ENCODE data around the gene VAV2. TPM values are rescaled to one million over a fixed set of nuclear protein-coding genes. Genes with fewer than 3 reads are reported as not detected.

The VAV2 gene
- total RNA-seq, 2 experiments from 2014 or later, result 5.1 to 5.5 TPM

GRCh38 chr9:133786907-133787753 lies 205.0 kb downstream of the VAV2 start:
- H3K27me3 Mint-ChIP-seq, result no peaks in the 10 kb centered on the region
- no peak for DNase-seq
- peaks cover 13% of the 10 kb centered on the region for H3K4me1 Mint-ChIP-seq
- no peak overlapping the region for H3K27ac Mint-ChIP-seq
- H3K4me3 Mint-ChIP-seq, result no peak overlapping the region
- CTCF ChIA-PET, result interaction anchor here (1.1 to 1.2 kb wide), 2 partner anchors 206 to 208 kb away, joined by 4 to 5 read pairs; no protein-coding TSS in a partner anchor
- no peaks in the 10 kb centered on the region for H3K9me3 Mint-ChIP-seq (ENCODE audit: low read depth)
- ATAC-seq, result no peak
- H3K36me3 Mint-ChIP-seq, result no peaks in the 10 kb centered on the region

- Mint-ChIP-seq H3K27me3 (no peaks in the 10 kb centered on the region), H3K27ac (no peak overlapping the region), H3K9me3 (ENCODE audit: low read depth) (no peaks in the 10 kb centered on the region), H3K4me3 (no peak overlapping the region), H3K4me1 (peaks cover 13% of the 10 kb centered on the region), H3K36me3 (no peaks in the 10 kb centered on the region)
- CTCF ChIA-PET, result interaction anchor here (1.2 kb wide), 1 partner anchor 207 kb away, joined by 5 read pairs; no protein-coding TSS in a partner anchor
- DNase-seq (no peak), ATAC-seq (no peak)
Measured at GRCh38 chr9:133786371-133786753, 205.8 kb downstream of the VAV2 start.

GRCh38 chr9:133785753-133786370 lies 206.3 kb downstream of the VAV2 start:
- DNase-seq (no peak), ATAC-seq (no peak)
- H3K4me1 Mint-ChIP-seq, result peaks cover 13% of the 10 kb centered on the region
- H3K36me3 Mint-ChIP-seq, result no peaks in the 10 kb centered on the region
- no peak overlapping the region for H3K27ac Mint-ChIP-seq
- CTCF ChIA-PET, result interaction anchor here (1.2 kb wide), 1 partner anchor 208 kb away, joined by 5 read pairs; no protein-coding TSS in a partner anchor
- no peaks in the 10 kb centered on the region for H3K9me3 Mint-ChIP-seq (ENCODE audit: low read depth)
- H3K27me3 Mint-ChIP-seq, result no peaks in the 10 kb centered on the region
- no peak overlapping the region for H3K4me3 Mint-ChIP-seq

GRCh38 chr9:133784731-133785561 lies 207.2 kb downstream of the VAV2 start:
- Mint-ChIP-seq H3K9me3 (ENCODE audit: low read depth) (no peaks in the 10 kb centered on the region), H3K4me3 (no peak overlapping the region), H3K4me1 (peaks cover 13% of the 10 kb centered on the region), H3K27ac (no peak overlapping the region), H3K36me3 (no peaks in the 10 kb centered on the region), H3K27me3 (no peaks in the 10 kb centered on the region)
- CTCF ChIA-PET, result interaction anchor here (1.5 kb wide), 2 partner anchors 26 to 210 kb away, joined by 3 to 10 read pairs; no protein-coding TSS in a partner anchor
- ATAC-seq (no peak), DNase-seq (no peak)

GRCh38 chr9:133783331-133783731 lies 208.8 kb downstream of the VAV2 start:
- H3K9me3 Mint-ChIP-seq (ENCODE audit: low read depth), result no peaks in the 10 kb centered on the region
- no peak for ATAC-seq

GRCh38 chr9:133782157-133783130 lies 209.7 kb downstream of the VAV2 start:
- Mint-ChIP-seq H3K4me1 (peaks cover 13% of the 10 kb centered on the region), H3K9me3 (ENCODE audit: low read depth) (no peaks in the 10 kb centered on the region), H3K36me3 (no peaks in the 10 kb centered on the region), H3K27me3 (no peaks in the 10 kb centered on the region), H3K4me3 (no peak overlapping the region), H3K27ac (no peak overlapping the region)
- CTCF ChIA-PET, result interaction anchor here (0.6 to 3.9 kb wide), 34 partner anchors 7 to 408 kb away, joined by 3 to 109 read pairs (median 3); partner anchors contain the start of gene FAM163B
- ATAC-seq, result peak; percentile 66
- DNase-seq, result peak; percentile 75

More at GRCh38 chr9:133783331-133783731, 208.8 kb downstream of the VAV2 start:
- no peak overlapping the region for H3K27ac Mint-ChIP-seq
- no peaks in the 10 kb centered on the region for H3K27me3 Mint-ChIP-seq
- no peaks in the 10 kb centered on the region for H3K36me3 Mint-ChIP-seq
- H3K4me3 Mint-ChIP-seq, result no peak overlapping the region
- H3K4me1 Mint-ChIP-seq, result peaks cover 13% of the 10 kb centered on the region
- no peak for DNase-seq
- CTCF ChIA-PET, result interaction anchor here (1.0 to 3.9 kb wide), 10 partner anchors 10 to 409 kb away, joined by 3 to 109 read pairs (median 4); no protein-coding TSS in a partner anchor

GRCh38 chr9:133781828-133782135 lies 210.3 kb downstream of the VAV2 start:
- Mint-ChIP-seq H3K27me3 (no peaks in the 10 kb centered on the region), H3K4me3 (no peak overlapping the region)

GRCh38 chr9:133780962-133781827 lies 210.9 kb downstream of the VAV2 start:
- Mint-ChIP-seq H3K36me3 (no peaks in the 10 kb centered on the region), H3K4me1 (peaks cover 3% of the 10 kb centered on the region), H3K9me3 (ENCODE audit: low read depth) (no peaks in the 10 kb centered on the region), H3K27ac (no peak overlapping the region), H3K4me3 (no peak overlapping the region), H3K27me3 (no peaks in the 10 kb centered on the region)
- CTCF ChIA-PET, result interaction anchor here (0.6 to 3.9 kb wide), 19 partner anchors 8 to 320 kb away, joined by 3 to 109 read pairs (median 4); no protein-coding TSS in a partner anchor
- ATAC-seq (no peak), DNase-seq (no peak)

More at GRCh38 chr9:133781828-133782135, 210.3 kb downstream of the VAV2 start:
- no peak overlapping the region for H3K27ac Mint-ChIP-seq
- CTCF ChIA-PET, result interaction anchor here (0.7 to 3.9 kb wide), 26 partner anchors 8 to 407 kb away, joined by 3 to 109 read pairs (median 3); partner anchors contain the start of gene FAM163B
- DNase-seq, result no peak
- peaks cover 9% of the 10 kb centered on the region for H3K4me1 Mint-ChIP-seq
- no peak for ATAC-seq
- H3K9me3 Mint-ChIP-seq (ENCODE audit: low read depth), result no peaks in the 10 kb centered on the region
- no peaks in the 10 kb centered on the region for H3K36me3 Mint-ChIP-seq

- CTCF ChIA-PET, result interaction anchor here (1.3 to 3.9 kb wide), 2 partner anchors 37 to 214 kb away, joined by 6 to 109 read pairs; no protein-coding TSS in a partner anchor
- H3K27ac Mint-ChIP-seq, result no peak overlapping the region
- H3K36me3 Mint-ChIP-seq, result no peaks in the 10 kb centered on the region
- H3K4me1 Mint-ChIP-seq, result no peaks in the 10 kb centered on the region
- ATAC-seq (no peak), DNase-seq (no peak)
- H3K27me3 Mint-ChIP-seq, result no peaks in the 10 kb centered on the region
- no peaks in the 10 kb centered on the region for H3K9me3 Mint-ChIP-seq (ENCODE audit: low read depth)
- no peak overlapping the region for H3K4me3 Mint-ChIP-seq
Measured at GRCh38 chr9:133780404-133780945, 211.6 kb downstream of the VAV2 start.

GRCh38 chr9:133779516-133780403 lies 212.4 kb downstream of the VAV2 start:
- CTCF ChIA-PET, result interaction anchor here (0.8 to 3.9 kb wide), 3 partner anchors 37 to 222 kb away, joined by 3 to 109 read pairs (median 6); no protein-coding TSS in a partner anchor
- H3K9me3 Mint-ChIP-seq (ENCODE audit: low read depth), result no peaks in the 10 kb centered on the region
- no peak overlapping the region for H3K27ac Mint-ChIP-seq
- DNase-seq (no peak), ATAC-seq (no peak)
- no peaks in the 10 kb centered on the region for H3K36me3 Mint-ChIP-seq
- H3K4me1 Mint-ChIP-seq, result no peaks in the 10 kb centered on the region
- H3K4me3 Mint-ChIP-seq, result no peak overlapping the region
- H3K27me3 Mint-ChIP-seq, result no peaks in the 10 kb centered on the region

All from activated CD8-positive, alpha-beta memory T cell treated with anti-CD3 and anti-CD28 coated beads, Interleukin-2, amount 10 ng/mL, durations not matched to agents 7 days and 5 days (primary cell).